IgD-negative memory B cell (primary cell): Measurements from ENCODE around the gene NXPE3. TPM values are rescaled to one million over a fixed set of nuclear protein-coding genes. Genes with fewer than 3 reads are reported as not detected.

Experiments used
- H3K27ac Mint-ChIP-seq, 3 donors: one replicate each; pipeline ENCODE4 v1.8.0; 2020 to 2022; ENCODE audit warnings: mild to moderate bottlenecking in 3 of 3, mixed read lengths in 3 of 3, moderate library complexity in 1 of 3
- H3K27me3 Mint-ChIP-seq: one replicate; pipeline ENCODE4 v1.8.0; 2021; ENCODE audit warnings: mixed read lengths
- H3K36me3 Mint-ChIP-seq: one replicate; pipeline ENCODE4 v1.8.0; 2020; ENCODE audit warnings: mild to moderate bottlenecking, mixed read lengths
- H3K4me1 Mint-ChIP-seq, 3 donors: one replicate each; pipeline ENCODE4 v1.8.0; 2020 to 2022; ENCODE audit warnings: mixed read lengths in 3 of 3, mild to moderate bottlenecking in 1 of 3
- H3K4me3 Mint-ChIP-seq, 4 donors: one replicate each; pipeline ENCODE4 v1.8.0; 2020 to 2022; ENCODE audit warnings: mild to moderate bottlenecking in 4 of 4, mixed read lengths in 4 of 4, moderate library complexity in 3 of 4
- H3K9me3 Mint-ChIP-seq, 3 donors: one replicate each; pipeline ENCODE4 v1.8.0; 2020 to 2021; ENCODE audit warnings: mixed read lengths in 3 of 3, mild to moderate bottlenecking in 1 of 3
- polyA plus RNA-seq: library from polyadenylated mRNA; unstranded; fragments of 300-500 nt; fragmentation: Illumina TruSeq; gene quantifications from one replicate; pipeline ENCODE4 v1.2.3, GENCODE V29; 2021

NXPE3 gene
- polyA plus RNA-seq, 1 donor from 2014 or later: 30.4 TPM

DNA sequence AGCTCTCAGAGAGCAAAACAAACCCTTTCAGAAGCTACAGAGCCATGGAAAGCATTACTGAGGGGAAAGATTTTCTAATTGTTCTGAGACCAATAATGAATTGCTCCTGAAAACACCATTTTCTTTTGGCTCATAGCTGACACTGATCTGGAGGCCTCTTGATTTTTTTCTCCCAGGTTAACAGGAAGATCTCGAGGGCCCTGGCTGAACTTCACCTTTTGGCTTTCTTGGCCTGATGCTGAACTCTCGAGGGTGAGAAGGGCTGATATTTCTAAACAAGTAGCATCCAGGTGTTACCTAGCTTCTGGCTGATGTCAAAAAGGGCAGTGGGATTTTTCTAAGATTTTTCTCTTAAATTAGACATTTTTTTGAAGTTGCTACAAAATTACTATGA is 50.4 kb downstream of the NXPE3 start:
- H3K9me3 Mint-ChIP-seq: no peaks in the 10 kb centered on the region
- peaks cover 62 to 68% (median 68%) of the 10 kb centered on the region in 3 donors for H3K4me1 Mint-ChIP-seq
- peaks cover 1% of the 10 kb centered on the region for H3K36me3 Mint-ChIP-seq
- no peaks in the 10 kb centered on the region for H3K27me3 Mint-ChIP-seq
- H3K4me3 Mint-ChIP-seq: peak overlapping the region; percentile 94 to 98 (median 96)
- H3K27ac Mint-ChIP-seq: peak overlapping the region; percentile 97 to 99 (median 98)

DNA sequence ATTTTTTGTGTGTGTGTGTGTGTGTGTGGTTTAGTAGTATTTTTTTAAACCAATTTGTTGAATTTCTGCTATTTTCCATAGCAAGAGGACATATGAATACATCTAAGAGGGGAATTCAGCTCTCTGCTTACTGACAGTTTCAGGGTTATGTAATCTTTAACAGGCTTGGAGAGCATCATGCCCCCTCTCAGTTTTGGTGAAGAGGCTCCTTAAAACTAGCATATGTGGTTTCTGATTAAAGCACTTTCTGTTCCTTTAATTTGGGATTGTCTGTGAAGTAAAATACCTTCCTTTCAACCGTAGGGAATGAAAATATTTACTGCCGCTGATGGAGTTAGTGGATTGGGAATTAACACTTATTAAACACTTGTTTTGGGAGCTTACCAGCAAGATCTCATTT is 50.9 kb downstream of the NXPE3 start:
- Mint-ChIP-seq H3K4me3 (peak overlapping the region; percentile 94 to 98 (median 96)), H3K9me3 (no peaks in the 10 kb centered on the region), H3K27ac (peak overlapping the region; percentile 97 to 99 (median 98)), H3K4me1 (peaks cover 66 to 72% (median 72%) of the 10 kb centered on the region in 3 donors), H3K27me3 (no peaks in the 10 kb centered on the region), H3K36me3 (peaks cover 1% of the 10 kb centered on the region)

DNA sequence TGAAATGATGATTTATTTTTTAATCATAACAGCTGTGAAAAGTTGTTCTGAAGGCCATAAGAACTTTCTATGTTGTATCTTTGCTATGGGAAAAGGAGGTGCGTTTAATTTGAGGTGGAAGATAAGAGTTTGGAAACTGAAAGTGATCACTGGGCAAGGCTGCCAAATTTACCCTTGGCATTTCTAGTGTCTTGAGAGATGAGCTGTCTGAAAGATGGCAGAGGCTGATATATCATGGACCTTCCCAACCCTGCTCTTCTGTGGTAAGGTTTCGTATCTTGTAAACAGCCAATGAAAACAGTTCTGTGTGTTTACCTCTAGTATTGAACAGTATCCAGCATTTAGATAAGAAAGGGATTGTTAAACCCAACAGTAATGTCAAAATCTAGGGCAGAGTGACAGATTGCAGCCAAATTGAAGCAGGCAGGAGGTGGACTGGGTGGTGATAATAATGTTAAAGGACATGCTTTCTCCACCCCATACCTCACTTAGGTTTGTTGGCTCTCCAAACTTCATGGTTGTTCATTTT is 54.5 kb downstream of the NXPE3 start:
- Mint-ChIP-seq H3K9me3 (no peaks in the 10 kb centered on the region), H3K4me1 (peaks cover 74 to 89% (median 81%) of the 10 kb centered on the region in 3 donors), H3K27ac (peak overlapping the region; percentile 3 to 65 (median 55)), H3K36me3 (peaks cover 3% of the 10 kb centered on the region), H3K27me3 (no peaks in the 10 kb centered on the region), H3K4me3 (peak overlapping the region; percentile 38 to 68 (median 54))

DNA sequence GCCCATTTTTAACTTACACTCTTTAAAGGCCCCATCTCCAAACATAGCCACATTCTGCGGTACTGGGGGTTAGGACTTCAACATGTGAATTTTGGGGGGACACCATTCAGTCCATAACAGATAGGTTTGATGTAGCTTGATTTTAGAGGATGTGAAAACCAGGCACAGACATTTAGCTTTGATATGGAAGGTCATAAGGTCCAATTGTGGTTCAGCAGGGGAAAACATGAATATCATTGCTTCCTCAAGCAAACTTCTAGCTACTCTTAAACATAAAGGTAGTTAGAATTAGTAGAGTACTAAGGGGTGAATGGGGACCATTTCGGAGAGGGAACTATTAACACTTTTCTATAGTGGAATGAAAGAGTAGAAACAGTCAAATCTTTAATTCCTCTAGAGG is 56.7 kb downstream of the NXPE3 start:
- H3K36me3 Mint-ChIP-seq: peaks cover 7% of the 10 kb centered on the region
- no peaks in the 10 kb centered on the region for H3K9me3 Mint-ChIP-seq
- peak overlapping the region in 2 of 4 donors; percentile 44 to 55 for H3K4me3 Mint-ChIP-seq
- peaks cover 67 to 82% (median 76%) of the 10 kb centered on the region in 3 donors for H3K4me1 Mint-ChIP-seq
- no peaks in the 10 kb centered on the region for H3K27me3 Mint-ChIP-seq
- H3K27ac Mint-ChIP-seq: peak overlapping the region in 1 of 3 donors; percentile 37

DNA sequence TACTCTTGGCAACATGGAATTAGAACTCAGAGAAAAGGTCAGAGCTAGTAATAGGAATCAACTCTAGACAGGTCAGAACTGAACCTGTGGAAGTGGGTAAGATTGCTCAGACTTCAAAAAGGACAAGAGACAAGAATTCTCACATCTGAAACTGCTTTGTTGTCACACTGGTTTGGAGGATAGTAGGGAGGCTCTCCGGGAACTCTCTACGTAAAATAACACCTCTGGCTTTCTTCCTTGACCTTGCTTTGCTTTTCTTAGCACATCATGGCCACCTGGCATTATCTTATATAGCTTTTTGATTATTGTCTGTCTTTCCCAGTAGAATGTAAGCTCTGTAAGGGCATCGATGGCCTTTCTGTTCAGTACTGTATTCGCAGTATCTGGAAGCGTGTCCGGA is 57.1 kb downstream of the NXPE3 start:
- Mint-ChIP-seq H3K9me3 (no peaks in the 10 kb centered on the region), H3K4me3 (peak overlapping the region in 2 of 4 donors; percentile 44 to 55), H3K27me3 (no peaks in the 10 kb centered on the region), H3K36me3 (peaks cover 7% of the 10 kb centered on the region), H3K27ac (peak overlapping the region in 1 of 3 donors; percentile 37), H3K4me1 (peaks cover 68 to 83% (median 77%) of the 10 kb centered on the region in 3 donors)

DNA sequence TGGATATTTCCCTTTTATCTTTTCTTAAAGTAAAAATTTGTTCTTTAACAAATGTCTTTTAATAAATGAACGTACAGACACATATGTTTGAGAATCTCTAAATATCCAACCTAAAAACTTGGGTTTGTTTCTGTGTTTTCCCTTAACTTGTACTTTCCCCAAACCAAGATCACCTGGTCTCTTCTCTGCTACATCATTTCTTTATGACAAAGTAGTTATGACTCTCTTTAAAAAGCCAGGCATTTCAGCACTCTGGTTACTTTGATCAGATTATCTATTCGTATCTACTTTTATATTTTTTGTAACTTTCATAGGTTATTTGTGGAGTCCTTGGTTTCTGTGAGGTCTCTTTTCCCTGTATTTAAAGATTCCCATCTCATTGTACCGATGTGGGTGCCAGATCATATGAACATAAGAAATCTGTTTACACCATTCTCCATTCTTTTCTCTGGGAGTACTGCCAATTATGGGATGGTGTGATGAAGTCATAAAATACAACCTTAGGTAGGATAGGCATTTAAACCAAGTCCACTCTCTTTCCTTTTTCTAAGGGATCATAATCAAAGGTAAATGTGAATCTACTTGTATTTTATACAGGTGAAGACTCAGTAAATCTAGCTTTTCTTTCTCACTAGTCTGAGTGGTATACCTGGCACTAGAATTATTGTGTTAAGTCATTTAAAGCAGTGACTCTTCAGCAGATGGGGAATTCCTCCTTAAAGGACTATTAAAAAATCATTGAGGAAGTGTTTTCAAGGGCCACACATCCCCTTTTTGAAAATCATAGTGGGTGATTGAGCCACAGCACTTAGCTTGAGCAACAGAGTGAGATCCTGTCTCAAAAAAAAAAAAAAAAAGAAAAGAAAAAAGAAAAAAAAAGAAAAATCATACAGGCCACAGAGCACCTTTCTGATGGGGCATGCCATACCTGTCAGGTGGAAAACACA is 57.9 kb downstream of the NXPE3 start:
- peak overlapping the region; percentile 14 to 88 (median 79) for H3K27ac Mint-ChIP-seq

DNA sequence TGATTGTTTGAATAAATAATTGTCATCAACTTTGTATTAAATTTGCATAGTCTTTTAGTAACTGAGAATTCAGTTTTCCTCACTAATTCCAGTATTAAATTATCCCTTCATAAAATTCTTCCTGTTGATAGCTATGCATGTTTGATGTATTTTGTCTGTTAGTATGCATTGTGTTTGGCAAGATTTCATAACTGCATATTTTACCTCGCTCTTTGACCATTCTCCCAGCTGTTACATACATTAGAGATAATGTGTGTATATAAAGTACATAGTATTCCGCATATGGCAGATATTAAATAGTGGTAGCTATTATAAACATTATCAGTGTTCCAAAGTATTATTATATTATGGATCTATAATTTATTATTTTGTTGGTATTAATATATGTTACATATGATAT is 59.7 kb downstream of the NXPE3 start:
- Mint-ChIP-seq H3K36me3 (peaks cover 12% of the 10 kb centered on the region), H3K4me3 (peak overlapping the region in 1 of 4 donors; percentile 6), H3K27ac (no peak overlapping the region), H3K4me1 (peaks cover 63 to 79% (median 76%) of the 10 kb centered on the region in 3 donors), H3K27me3 (no peaks in the 10 kb centered on the region), H3K9me3 (peaks cover 0 to 7% (median 2%) of the 10 kb centered on the region in 3 donors)

More for the DNA sequence above, 57.9 kb downstream of the NXPE3 start:
- H3K4me1 Mint-ChIP-seq: peaks cover 66 to 82% (median 80%) of the 10 kb centered on the region in 3 donors
- peaks cover 0 to 2% (median 1%) of the 10 kb centered on the region in 3 donors for H3K9me3 Mint-ChIP-seq
- H3K36me3 Mint-ChIP-seq: peaks cover 8% of the 10 kb centered on the region
- H3K27me3 Mint-ChIP-seq: no peaks in the 10 kb centered on the region
- peak overlapping the region; percentile 41 to 93 (median 72) for H3K4me3 Mint-ChIP-seq

DNA sequence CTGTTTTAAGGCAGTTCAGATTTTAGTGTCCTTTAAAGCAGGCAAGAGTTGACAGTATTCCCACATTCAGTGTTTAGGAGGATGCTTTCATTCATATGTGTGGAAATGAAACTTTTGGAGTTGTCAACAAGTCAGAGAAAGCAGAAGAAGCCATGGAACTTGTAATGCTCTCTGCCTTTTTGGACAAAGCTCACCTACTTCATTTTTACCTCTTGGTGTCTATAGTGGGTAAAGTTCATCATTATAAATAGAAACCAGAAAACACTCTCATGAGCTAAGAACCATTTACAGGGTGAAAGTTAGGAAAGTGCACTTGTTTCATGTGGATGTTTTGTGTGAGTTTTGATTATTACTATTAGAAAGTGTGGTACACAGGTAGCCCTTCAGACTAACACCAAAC is 61.1 kb downstream of the NXPE3 start:
- H3K27ac Mint-ChIP-seq: peak overlapping the region in 1 of 3 donors; percentile 20
- H3K36me3 Mint-ChIP-seq: peaks cover 12% of the 10 kb centered on the region
- no peaks in the 10 kb centered on the region for H3K27me3 Mint-ChIP-seq
- peaks cover 0 to 7% (median 2%) of the 10 kb centered on the region in 3 donors for H3K9me3 Mint-ChIP-seq
- H3K4me3 Mint-ChIP-seq: peak overlapping the region in 1 of 4 donors; percentile 81
- H3K4me1 Mint-ChIP-seq: peaks cover 56 to 76% (median 71%) of the 10 kb centered on the region in 3 donors

DNA sequence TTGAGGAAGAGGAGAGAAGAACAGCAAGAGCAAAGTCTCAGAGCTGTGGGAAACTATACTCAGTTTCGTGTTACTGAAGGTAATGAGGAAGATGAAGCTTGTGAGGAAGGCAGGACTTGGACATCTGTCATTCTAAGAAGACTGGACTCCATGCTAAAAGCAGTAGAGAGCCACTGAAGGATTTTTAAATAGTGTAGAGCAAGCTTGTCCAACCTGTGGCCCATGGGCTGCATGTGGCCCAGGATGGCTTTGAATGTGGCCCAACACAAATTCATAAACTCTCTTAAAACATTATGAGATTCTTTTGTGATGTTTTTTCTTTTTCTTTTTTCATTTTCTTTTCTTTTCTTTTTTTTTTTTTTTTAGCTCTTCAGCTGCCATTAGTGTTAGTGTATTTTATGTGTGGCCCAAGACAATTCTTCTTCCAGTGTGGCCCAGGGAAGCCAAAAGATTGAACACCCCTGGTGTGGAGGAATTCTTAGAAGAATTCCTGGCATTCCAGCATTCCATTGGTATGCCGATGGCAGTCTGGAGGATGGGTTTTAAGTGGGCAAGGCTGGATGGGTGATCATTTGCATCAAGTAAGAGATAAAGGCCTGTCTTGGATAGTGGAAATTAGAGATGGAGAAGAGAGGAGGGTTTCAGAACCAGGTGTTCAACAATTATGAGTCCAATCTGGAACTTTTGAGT is 63.4 kb downstream of the NXPE3 start:
- Mint-ChIP-seq H3K4me3 (peak overlapping the region in 3 of 4 donors; percentile 29 to 44 (median 42)), H3K36me3 (peaks cover 14% of the 10 kb centered on the region), H3K4me1 (peaks cover 35 to 61% (median 58%) of the 10 kb centered on the region in 3 donors), H3K27ac (peak overlapping the region in 2 of 3 donors; percentile 58 to 68), H3K27me3 (no peaks in the 10 kb centered on the region), H3K9me3 (peaks cover 0 to 7% (median 2%) of the 10 kb centered on the region in 3 donors)

DNA sequence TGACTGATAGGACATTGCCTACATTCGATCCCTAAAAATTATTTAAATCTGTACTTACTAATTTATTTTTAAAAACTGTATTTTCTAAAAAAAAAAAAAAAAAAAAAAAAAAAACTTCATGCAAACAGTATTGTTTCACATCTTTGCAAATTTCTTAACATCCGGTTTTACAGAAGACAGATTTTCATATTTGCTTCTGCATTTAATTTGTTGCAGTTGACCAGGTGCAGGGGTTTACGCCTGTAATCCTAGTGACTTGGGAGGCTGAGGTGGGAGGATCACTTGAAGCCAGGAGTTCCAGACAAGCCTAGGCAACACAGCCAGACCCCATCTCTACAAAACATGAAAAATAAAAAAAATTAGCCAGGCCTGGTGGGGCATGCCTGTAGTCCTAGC is 63.9 kb downstream of the NXPE3 start:
- peak overlapping the region in 2 of 3 donors; percentile 71 to 81 for H3K27ac Mint-ChIP-seq
- H3K4me3 Mint-ChIP-seq: peak overlapping the region in 3 of 4 donors; percentile 80 to 87 (median 81)
- no peaks in the 10 kb centered on the region for H3K27me3 Mint-ChIP-seq
- peaks cover 0 to 7% (median 2%) of the 10 kb centered on the region in 3 donors for H3K9me3 Mint-ChIP-seq
- H3K4me1 Mint-ChIP-seq: peaks cover 32 to 60% (median 58%) of the 10 kb centered on the region in 3 donors
- peaks cover 12% of the 10 kb centered on the region for H3K36me3 Mint-ChIP-seq

DNA sequence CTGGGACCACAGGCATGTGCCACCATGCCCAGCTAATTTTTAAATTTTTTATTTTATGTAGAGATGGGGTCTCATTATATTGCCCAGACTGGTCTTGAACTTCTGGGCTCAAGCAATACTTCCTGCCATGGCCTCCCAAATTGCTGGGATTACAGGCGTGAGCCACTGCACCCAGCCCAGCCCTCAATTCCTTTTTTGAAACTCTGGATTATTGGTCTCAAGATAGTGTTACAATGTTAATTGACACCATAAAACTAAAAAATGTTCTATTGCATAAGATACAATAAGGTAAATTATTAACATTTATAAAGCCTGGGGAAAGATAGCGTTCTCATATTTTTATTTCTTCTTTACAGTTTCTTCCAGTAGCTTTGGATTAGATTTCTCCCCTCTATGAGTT is 66.4 kb downstream of the NXPE3 start:
- Mint-ChIP-seq H3K27me3 (no peaks in the 10 kb centered on the region), H3K9me3 (peaks cover 0 to 7% (median 2%) of the 10 kb centered on the region in 3 donors), H3K4me3 (no peak overlapping the region), H3K4me1 (peaks cover 30 to 57% (median 50%) of the 10 kb centered on the region in 3 donors), H3K27ac (peak overlapping the region in 1 of 3 donors; percentile 50), H3K36me3 (peaks cover 10% of the 10 kb centered on the region)

DNA sequence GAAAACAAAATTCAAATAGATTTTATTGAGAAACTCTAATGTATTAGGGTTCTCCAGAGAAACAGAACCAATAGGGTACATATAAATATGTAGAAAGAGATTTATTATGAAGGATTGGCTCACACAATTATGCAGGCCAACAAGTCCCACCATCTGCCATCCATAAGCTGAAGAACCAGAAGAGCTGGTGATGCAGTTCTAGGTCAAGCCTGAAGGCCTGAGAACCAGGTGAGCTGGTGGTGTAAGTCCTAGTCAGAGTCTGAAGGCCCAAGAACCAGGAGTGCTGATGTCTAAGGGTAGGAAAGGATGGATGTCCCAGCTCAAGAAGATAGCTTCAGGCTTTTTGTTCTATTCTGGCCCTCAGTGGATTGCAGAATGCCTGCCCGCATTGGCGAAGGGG is 67.7 kb downstream of the NXPE3 start:
- Mint-ChIP-seq H3K4me3 (peak overlapping the region in 3 of 4 donors; percentile 61 to 99 (median 67)), H3K36me3 (peaks cover 8% of the 10 kb centered on the region), H3K27ac (peak overlapping the region in 2 of 3 donors; percentile 39 to 97), H3K4me1 (peaks cover 27 to 59% (median 45%) of the 10 kb centered on the region in 3 donors), H3K9me3 (peaks cover 0 to 7% (median 2%) of the 10 kb centered on the region in 3 donors), H3K27me3 (no peaks in the 10 kb centered on the region)

DNA sequence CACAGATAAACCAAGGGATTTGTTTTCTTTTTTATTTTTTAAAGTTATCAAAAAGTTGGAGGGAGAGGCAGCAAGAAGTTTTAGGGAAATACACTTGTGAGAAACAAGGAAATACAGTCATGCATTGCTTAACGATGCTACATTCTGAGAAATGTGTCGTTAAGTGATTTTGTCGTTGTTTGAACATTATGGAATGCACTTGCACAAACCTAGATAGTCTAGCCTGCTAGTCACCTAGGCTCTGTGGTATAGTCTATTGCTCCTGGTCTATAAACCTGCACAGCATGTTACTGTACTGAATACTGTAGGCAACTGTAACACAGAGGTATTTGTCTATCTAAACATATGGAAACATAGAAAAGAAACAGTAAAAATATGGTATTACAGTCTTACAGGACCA is 68.3 kb downstream of the NXPE3 start:
- H3K4me1 Mint-ChIP-seq: peaks cover 29 to 59% (median 46%) of the 10 kb centered on the region in 3 donors
- no peaks in the 10 kb centered on the region for H3K27me3 Mint-ChIP-seq
- H3K27ac Mint-ChIP-seq: peak overlapping the region; percentile 39 to 97 (median 89)
- H3K4me3 Mint-ChIP-seq: peak overlapping the region; percentile 25 to 99 (median 76)
- peaks cover 4% of the 10 kb centered on the region for H3K36me3 Mint-ChIP-seq
- peaks cover 0 to 3% (median 0%) of the 10 kb centered on the region in 3 donors for H3K9me3 Mint-ChIP-seq

DNA sequence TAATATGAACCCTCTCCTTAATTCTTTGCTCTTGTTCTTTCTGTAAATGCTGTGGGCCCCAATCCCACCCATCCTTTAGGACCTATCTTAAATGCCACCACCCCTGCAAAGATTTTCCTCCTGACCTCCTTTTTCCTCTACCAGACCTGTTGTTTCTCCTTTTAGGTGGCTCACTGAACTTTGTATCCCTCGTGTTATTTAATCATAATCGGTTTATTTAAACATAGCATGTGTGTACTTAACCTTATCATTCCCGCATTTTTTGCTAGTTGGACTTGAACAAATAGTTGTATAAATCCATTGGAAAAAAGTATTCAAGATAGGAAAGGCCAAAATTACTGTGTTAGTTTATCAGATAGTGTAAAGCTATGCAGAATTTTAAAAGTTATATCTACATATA is 69.3 kb downstream of the NXPE3 start:
- H3K27ac Mint-ChIP-seq: peak overlapping the region; percentile 89 to 97 (median 97)
- H3K4me3 Mint-ChIP-seq: peak overlapping the region; percentile 86 to 99 (median 98)
- no peaks in the 10 kb centered on the region for H3K27me3 Mint-ChIP-seq
- no peaks in the 10 kb centered on the region for H3K9me3 Mint-ChIP-seq
- H3K4me1 Mint-ChIP-seq: peaks cover 24 to 54% (median 47%) of the 10 kb centered on the region in 3 donors
- H3K36me3 Mint-ChIP-seq: peaks cover 3% of the 10 kb centered on the region
